BJ (cell line): ENCODE data around the gene GRXCR2. TPM values are rescaled to one million over a fixed set of nuclear protein-coding genes. Genes with fewer than 3 reads are reported as not detected.

Source experiments
- polyA plus RNA-seq: library from polyadenylated mRNA; depleted of rRNA; stranded (reverse); fragments of >200 nt; gene quantifications from 2 replicates; pipeline ENCODE4 v1.2.3, GENCODE V29; 2011; rRNA removed

Gene GRXCR2
- polyA plus RNA-seq, 1 experiment, result not detected

Other genes with a start within 250 kb of the GRXCR2 start
- 3.0 and 4.3 TPM in 2 replicates for gene PRELID2, start 37.7 kb downstream of the GRXCR2 start, polyA plus RNA-seq
- 0.33 and 0.45 TPM in 2 replicates for gene SH3RF2, start 63.6 kb upstream of the GRXCR2 start, polyA plus RNA-seq
- 0.33 TPM in 2 replicates for gene PLAC8L1, start 232.6 kb upstream of the GRXCR2 start, polyA plus RNA-seq